ENCODE results near the gene MTMR12.
A peak's percentile ranks its signal among the peaks of the same experiment; 100 is the strongest.

Gene MTMR12

GRCh38 chr5:32311404-32312196 is 1.1 kb downstream of the MTMR12 start:
- TF ChIP-seq CTCF (conservative IDR thresholded peaks at IDR 0.05; ENCODE audit: low read length): no peak
- peak; percentile 41 for DNase-seq (ENCODE audit: low read depth)
- peak overlapping the region; percentile 79 for H3K4me3 ChIP-seq (ENCODE audit: low read length)

- TF ChIP-seq CTCF (conservative IDR thresholded peaks at IDR 0.05; ENCODE audit: low read length): no peak
- no peak for DNase-seq (ENCODE audit: low read depth)
- H3K4me3 ChIP-seq (ENCODE audit: low read length): no peak overlapping the region
Observed at GRCh38 chr5:32309761-32310160, 3.0 kb downstream of the MTMR12 start.

- peak; percentile 65 for DNase-seq (ENCODE audit: low read depth)
Observed at GRCh38 chr5:32308946-32309345, 3.8 kb downstream of the MTMR12 start.

DNA sequence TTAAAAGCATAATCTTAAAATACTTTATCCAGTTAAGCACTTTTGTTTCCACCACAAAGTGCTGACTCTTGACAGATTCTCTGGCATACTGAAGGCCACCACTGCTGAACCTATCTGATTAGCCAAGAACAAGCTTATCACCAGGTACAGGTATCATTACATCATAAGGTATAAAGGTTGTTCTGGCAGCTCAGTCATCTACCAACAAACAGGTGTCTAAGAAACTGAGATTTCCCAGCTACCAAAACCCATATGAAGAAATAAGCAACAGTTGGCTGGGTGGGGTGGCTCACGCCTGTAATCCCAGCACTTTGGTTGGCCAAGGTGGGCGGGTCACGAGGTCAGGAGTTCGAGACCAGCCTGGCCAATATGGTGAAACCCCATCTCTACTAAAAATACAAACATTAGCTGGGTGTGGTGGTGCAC is 5.0 kb downstream of the MTMR12 start:
- no peak overlapping the region for H3K4me3 ChIP-seq (ENCODE audit: low read length)
- TF ChIP-seq CTCF (conservative IDR thresholded peaks at IDR 0.05; ENCODE audit: low read length): no peak
- no peak for DNase-seq (ENCODE audit: low read depth)

More at GRCh38 chr5:32308946-32309345, 3.8 kb downstream of the MTMR12 start:
- TF ChIP-seq CTCF (conservative IDR thresholded peaks at IDR 0.05; ENCODE audit: low read length): no peak
- no peak overlapping the region for H3K4me3 ChIP-seq (ENCODE audit: low read length)

DNA sequence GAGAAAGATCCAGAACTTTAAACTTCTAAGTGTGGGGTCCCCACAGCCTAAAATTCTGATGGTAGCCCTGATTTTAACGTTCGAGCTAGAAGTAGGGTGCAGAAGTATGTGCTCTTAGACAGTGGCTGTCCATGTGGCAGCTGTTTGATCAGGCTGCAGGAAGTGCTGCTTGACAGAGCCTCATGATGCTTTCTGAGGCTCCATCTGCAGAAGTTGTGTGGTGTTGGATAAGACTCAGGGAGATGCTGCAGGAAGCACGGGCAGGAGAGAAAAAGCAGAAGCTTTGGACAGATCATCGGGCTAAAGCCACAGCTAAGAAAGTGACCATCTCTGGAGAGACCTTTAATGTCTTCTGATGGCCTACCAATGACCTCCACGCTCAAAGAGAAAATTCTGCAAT is 8.1 kb downstream of the MTMR12 start:
- DNase-seq (ENCODE audit: low read depth): no peak
- H3K4me3 ChIP-seq (ENCODE audit: low read length): no peak overlapping the region
- TF ChIP-seq CTCF (conservative IDR thresholded peaks at IDR 0.05; ENCODE audit: low read length): no peak

GRCh38 chr5:32303755-32304120 is 9.0 kb downstream of the MTMR12 start:
- no peak overlapping the region for H3K4me3 ChIP-seq (ENCODE audit: low read length)
- no peak for TF ChIP-seq CTCF (conservative IDR thresholded peaks at IDR 0.05; ENCODE audit: low read length)
- no peak for DNase-seq (ENCODE audit: low read depth)

Measured in AG10803 (cell line).